ENCODE results near the gene NSG2. TPM values are rescaled to one million over a fixed set of nuclear protein-coding genes. Genes with fewer than 3 reads are reported as not detected.

Gene NSG2
- polyA plus RNA-seq, 1 experiment, result not detected

DNA sequence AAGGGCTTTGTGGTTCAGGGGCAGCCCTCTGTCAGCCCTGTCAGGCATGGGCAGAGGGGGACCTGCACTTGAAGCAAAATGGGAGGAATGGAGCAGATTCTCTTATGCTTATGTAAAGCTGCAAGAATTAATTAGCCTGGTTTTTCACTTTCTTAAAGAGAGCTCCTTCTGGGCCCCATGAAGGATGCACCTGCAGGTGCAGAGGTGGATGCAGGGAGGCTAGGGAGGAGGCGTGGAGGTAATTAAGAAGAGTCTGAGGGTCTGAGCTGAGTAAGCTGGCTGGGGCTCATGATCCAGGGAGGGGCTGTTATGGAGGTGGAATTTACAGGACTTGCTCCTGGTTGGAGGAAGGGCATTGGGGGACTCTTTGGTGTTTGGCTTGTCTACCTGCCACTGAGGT, 22.0 kb downstream of the NSG2 start:
- TF ChIP-seq, protein P1, sequence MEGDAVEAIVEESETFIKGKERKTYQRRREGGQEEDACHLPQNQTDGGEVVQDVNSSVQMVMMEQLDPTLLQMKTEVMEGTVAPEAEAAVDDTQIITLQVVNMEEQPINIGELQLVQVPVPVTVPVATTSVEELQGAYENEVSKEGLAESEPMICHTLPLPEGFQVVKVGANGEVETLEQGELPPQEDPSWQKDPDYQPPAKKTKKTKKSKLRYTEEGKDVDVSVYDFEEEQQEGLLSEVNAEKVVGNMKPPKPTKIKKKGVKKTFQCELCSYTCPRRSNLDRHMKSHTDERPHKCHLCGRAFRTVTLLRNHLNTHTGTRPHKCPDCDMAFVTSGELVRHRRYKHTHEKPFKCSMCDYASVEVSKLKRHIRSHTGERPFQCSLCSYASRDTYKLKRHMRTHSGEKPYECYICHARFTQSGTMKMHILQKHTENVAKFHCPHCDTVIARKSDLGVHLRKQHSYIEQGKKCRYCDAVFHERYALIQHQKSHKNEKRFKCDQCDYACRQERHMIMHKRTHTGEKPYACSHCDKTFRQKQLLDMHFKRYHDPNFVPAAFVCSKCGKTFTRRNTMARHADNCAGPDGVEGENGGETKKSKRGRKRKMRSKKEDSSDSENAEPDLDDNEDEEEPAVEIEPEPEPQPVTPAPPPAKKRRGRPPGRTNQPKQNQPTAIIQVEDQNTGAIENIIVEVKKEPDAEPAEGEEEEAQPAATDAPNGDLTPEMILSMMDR (IDR thresholded peaks at IDR 0.05; ENCODE audit: low read depth, low read length), result no peak
- Histone ChIP-seq H3K4me3 (ENCODE audit: low read depth, low read length) (no peak overlapping the region), H3K27me3 (ENCODE audit: control insufficient read depth, insufficient read depth, low read length) (no peaks in the 10 kb centered on the region), H3K9me3 (ENCODE audit: control insufficient read depth, insufficient read depth, low read length) (no peaks in the 10 kb centered on the region), H3K27ac (ENCODE audit: low read depth, low read length) (no peak overlapping the region)
- no peak for DNase-seq (ENCODE audit: low read depth, low spot score)
- POLR2A ChIA-PET, result no interaction called here
- CTCF ChIA-PET, result no interaction called here

DNA sequence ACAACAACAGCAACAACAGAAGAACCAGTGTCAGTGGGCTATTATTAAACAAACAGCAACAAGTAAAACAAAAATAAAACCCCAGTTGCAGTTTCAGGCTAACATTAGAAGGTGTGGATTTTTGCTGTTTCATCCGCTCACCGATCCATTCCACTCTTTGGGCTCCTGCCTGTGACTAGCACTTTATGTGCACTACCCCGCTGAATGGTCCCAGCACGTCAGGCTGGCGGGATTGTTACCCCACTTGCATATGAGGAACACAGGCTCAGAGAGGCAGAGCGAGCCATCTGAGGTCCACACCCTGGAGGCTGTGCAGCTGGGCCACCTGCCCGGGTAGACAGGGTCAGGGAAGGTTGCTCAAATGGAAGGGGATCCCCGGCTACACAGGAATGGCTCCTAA, 26.0 kb downstream of the NSG2 start:
- Histone ChIP-seq H3K27me3 (ENCODE audit: control insufficient read depth, insufficient read depth, low read length) (no peaks in the 10 kb centered on the region), H3K4me3 (ENCODE audit: low read depth, low read length) (no peak overlapping the region), H3K9me3 (ENCODE audit: control insufficient read depth, insufficient read depth, low read length) (no peaks in the 10 kb centered on the region), H3K27ac (ENCODE audit: low read depth, low read length) (no peak overlapping the region)
- TF ChIP-seq, protein P1 (IDR thresholded peaks at IDR 0.05; ENCODE audit: low read depth, low read length), result no peak
- CTCF ChIA-PET, result no interaction called here
- no peak for DNase-seq (ENCODE audit: low read depth, low spot score)
- POLR2A ChIA-PET, result no interaction called here

DNA sequence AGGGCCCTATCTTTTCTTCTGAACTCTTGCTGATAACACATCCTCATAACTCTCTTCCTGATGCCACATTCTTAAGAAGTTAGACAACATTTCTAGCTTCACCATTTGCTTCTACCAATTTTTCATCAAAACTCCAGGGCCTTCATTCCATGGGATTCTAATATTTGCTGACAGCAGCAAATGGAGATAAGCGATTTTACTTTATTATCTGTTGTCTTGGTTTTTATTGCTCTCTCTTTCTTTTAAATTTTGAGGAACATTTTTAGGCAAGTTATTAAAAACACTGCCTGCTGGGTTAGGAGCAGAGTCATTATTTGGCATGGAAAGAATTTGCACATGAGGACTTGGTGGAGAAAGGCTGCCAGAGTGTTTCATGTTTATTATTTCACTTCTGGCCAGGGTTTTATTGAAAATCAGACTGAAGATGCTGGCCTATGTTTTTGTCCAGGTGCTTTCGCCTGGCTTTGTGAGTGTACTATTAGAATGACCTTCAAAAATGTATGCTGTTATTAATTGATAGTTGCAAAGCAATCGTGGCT, 27.7 kb downstream of the NSG2 start:
- H3K4me3 ChIP-seq (ENCODE audit: low read depth, low read length), result no peak overlapping the region
- POLR2A ChIA-PET, result no interaction called here

DNA sequence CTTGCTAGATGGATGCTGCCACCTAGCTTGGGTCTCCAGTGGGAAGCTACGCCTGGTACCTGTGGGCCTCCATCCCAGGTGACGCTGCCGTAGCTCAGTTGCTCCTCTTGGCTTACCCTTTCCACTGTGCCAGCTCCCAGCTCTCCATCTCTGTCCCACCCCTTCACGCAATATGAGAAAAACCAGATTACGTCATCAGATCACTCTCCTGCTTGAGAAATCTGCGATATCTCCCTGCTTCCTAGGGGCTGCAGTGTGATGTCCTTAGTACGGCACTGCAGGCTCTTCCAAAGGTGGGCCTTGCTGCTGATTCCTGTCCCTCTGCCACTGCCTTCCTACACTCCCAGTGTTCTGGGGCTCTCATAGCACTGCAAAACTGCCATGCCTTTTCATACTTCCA, 28.9 kb downstream of the NSG2 start:
- ChIA-PET POLR2A (no interaction called here), CTCF (no interaction called here)
- Histone ChIP-seq H3K9me3 (ENCODE audit: control insufficient read depth, insufficient read depth, low read length) (no peaks in the 10 kb centered on the region), H3K4me3 (ENCODE audit: low read depth, low read length) (no peak overlapping the region), H3K27ac (ENCODE audit: low read depth, low read length) (no peak overlapping the region), H3K27me3 (ENCODE audit: control insufficient read depth, insufficient read depth, low read length) (no peaks in the 10 kb centered on the region)
- TF ChIP-seq, protein P1 (IDR thresholded peaks at IDR 0.05; ENCODE audit: low read depth, low read length), result no peak
- no peak for DNase-seq (ENCODE audit: low read depth, low spot score)

More for the DNA sequence above, 27.7 kb downstream of the NSG2 start:
- Histone ChIP-seq H3K27me3 (ENCODE audit: control insufficient read depth, insufficient read depth, low read length) (no peaks in the 10 kb centered on the region), H3K9me3 (ENCODE audit: control insufficient read depth, insufficient read depth, low read length) (no peaks in the 10 kb centered on the region), H3K27ac (ENCODE audit: low read depth, low read length) (no peak overlapping the region)
- CTCF ChIA-PET, result no interaction called here
- TF ChIP-seq, protein P1 (IDR thresholded peaks at IDR 0.05; ENCODE audit: low read depth, low read length), result no peak
- no peak for DNase-seq (ENCODE audit: low read depth, low spot score)

GRCh38 chr5:174078416-174078815, 32.9 kb downstream of the NSG2 start:
- ChIA-PET POLR2A (no interaction called here), CTCF (no interaction called here)
- H3K4me3 ChIP-seq (ENCODE audit: low read depth, low read length), result no peak overlapping the region
- no peaks in the 10 kb centered on the region for H3K27me3 ChIP-seq (ENCODE audit: control insufficient read depth, insufficient read depth, low read length)
- no peak overlapping the region for H3K27ac ChIP-seq (ENCODE audit: low read depth, low read length)
- no peaks in the 10 kb centered on the region for H3K9me3 ChIP-seq (ENCODE audit: control insufficient read depth, insufficient read depth, low read length)
- TF ChIP-seq, protein P1 (IDR thresholded peaks at IDR 0.05; ENCODE audit: low read depth, low read length), result no peak
- no peak for DNase-seq (ENCODE audit: low read depth, low spot score)

Measured in AG04450 (cell line).